Medulla oblongata (tissue), 1 donor: ENCODE measurements around the gene P2RY6.
"Not testable (repeated sequence)": the region's sequence is repeated elsewhere in the genome, so short reads cannot be mapped to it uniquely, and the experiment has no call there.

Source experiments
- DNase-seq: peaks from one replicate; pipeline ENCODE4 v3.0.0-alpha.2; 2015; ENCODE audit errors: extremely low spot score

Gene P2RY6

GRCh38 chr11:73260127-73260457 lies 12.0 kb upstream of the P2RY6 start:
- DNase-seq = no peak

- no peak for DNase-seq
Observed at GRCh38 chr11:73262851-73263495, 9.2 kb upstream of the P2RY6 start.

- DNase-seq = no peak
Observed at GRCh38 chr11:73263640-73264039, 8.5 kb upstream of the P2RY6 start.

DNA sequence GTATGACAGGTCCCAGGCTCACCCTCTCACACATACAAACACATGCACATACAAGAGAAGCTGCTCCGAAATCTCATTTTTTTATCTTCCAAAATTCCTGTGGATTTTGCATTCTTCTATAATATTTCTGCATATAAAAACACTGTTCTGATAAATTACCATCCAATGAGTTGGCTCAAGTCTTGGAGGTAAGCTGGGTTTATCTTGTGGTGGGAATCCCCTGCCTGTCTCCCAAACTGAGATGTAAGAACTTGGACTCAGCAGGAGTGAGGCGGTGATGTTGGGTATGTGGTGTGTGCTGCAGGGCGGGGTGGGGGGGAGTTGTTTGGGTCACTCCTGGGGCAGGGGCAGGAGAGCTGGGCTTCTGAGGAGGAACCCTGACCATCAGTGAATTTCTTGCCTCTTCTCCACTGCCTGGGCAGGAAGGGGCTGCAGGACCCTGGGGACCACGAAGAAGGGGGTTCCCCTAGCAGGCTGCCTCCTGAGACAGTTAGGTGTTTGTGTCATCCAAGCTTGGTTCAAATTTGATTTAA lies 6.8 kb upstream of the P2RY6 start:
- no peak for DNase-seq

GRCh38 chr11:73265853-73266645 lies 6.1 kb upstream of the P2RY6 start:
- no peak for DNase-seq

DNA sequence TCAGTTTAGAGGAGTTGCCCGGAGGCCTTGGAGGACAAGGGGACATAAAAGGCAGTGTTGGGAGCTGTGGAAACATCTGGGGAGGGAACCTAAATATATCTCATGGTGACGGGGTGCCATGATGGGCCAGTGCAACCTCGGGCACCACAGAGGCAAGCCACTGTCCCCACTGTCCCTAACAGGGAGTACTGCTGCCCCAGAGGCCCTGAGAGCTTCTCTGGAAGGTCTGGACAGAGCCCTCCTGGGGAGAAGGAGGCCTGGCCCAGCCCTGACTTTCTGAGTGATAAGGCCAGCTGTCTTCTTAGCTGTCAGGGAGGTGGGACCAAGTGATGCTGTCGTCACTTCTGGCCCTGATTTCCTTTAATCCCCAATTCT lies 5.5 kb upstream of the P2RY6 start:
- DNase-seq = no peak

GRCh38 chr11:73267122-73267846 lies 4.9 kb upstream of the P2RY6 start:
- no peak for DNase-seq

GRCh38 chr11:73267906-73268540 lies 4.1 kb upstream of the P2RY6 start:
- no peak for DNase-seq

GRCh38 chr11:73268671-73269271 lies 3.4 kb upstream of the P2RY6 start:
- no peak for DNase-seq

DNA sequence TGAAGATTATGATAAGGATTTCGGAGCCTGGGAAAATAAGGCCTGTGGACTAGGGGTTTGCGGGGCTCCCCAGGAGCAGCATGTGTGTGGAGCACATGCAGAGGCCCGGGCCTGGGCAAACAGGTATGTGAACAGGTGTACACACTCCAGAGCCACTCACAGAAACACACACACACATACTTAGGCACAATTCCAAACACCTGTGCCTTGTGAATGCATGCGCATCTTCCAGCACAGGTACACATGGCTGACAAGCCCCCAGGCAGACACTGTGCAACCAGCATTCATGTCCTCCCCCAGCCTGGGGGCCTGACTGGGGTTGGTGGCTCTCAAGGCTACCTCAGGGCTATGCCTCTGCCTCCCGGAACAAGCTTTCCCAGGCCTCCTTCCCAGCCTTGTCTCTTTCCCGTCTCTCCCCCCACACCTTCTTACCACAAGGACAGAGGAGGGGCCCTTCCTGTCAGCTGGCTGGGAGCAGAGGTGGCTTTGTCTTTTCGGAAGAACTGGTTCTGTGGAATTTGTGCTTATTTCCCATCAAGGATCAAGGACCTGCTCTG lies 2.6 kb upstream of the P2RY6 start:
- DNase-seq = no peak

GRCh38 chr11:73270016-73270854 lies 1.9 kb upstream of the P2RY6 start:
- no peak for DNase-seq

DNA sequence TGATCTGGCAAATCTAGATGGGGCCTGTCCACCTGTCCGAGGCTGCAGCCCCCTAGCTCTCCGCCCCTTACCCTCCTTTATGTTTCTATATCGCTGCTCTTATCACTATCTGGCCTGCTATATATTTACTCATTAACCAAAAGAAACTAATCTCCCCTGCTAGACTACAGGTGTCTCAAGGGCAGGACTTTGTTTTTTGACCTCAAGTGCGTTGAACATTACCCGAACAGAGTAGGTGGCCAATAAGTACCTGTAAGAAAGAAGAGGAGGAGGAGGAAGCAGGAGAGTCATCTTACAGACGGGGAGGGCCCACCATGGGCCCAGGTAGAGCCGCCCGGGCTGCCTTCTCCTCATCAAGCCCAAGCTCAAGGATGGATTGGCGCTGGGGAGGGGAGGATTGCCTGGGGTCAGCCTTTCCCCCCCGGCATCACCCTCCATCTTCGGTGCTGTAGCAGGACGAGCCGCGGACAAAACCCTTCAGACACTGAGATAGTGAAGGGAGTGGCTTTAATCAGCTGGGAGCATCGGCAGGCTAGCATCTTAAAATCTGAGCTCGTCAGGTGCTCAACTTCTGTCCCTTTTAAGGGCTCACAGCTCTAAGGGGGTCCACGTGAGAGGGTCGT lies 1.2 kb upstream of the P2RY6 start:
- DNase-seq = no peak

- not testable (repeated sequence) for DNase-seq
Observed at GRCh38 chr11:73271478-73271865, 666 bp upstream of the P2RY6 start.

GRCh38 chr11:73272680-73273038 lies 521 bp downstream of the P2RY6 start:
- DNase-seq = no peak

- DNase-seq = no peak
Observed at GRCh38 chr11:73273222-73273895, 1.2 kb downstream of the P2RY6 start.

DNA sequence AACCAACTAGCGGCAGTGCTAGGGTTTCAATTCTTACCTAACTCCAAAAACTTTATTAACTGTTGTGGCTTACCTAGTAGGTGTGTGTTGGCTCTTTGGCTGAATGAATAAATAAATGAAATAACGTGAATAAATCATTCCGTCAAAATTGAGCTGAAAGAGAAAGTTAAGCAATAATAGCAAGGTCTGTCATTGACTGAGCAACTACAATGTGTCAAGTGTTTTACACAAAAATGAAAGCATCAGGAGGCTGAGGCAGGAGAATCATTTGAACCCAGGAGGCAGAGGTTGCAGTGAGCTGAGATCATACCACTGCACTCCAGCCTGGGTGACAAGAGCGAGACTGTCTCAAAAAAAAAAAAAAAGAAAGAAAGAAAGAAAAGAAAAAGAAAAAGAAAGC lies 2.1 kb downstream of the P2RY6 start:
- DNase-seq = not testable (repeated sequence)

GRCh38 chr11:73274722-73275380 lies 2.7 kb downstream of the P2RY6 start:
- no peak for DNase-seq

GRCh38 chr11:73275381-73275750 lies 3.2 kb downstream of the P2RY6 start:
- no peak for DNase-seq

GRCh38 chr11:73277467-73277866 lies 5.3 kb downstream of the P2RY6 start:
- no peak for DNase-seq
